ENCODE results near the gene VAMP5. TPM values are rescaled to one million over a fixed set of nuclear protein-coding genes. Genes with fewer than 3 reads are reported as not detected.
A peak's percentile ranks its signal among the peaks of the same experiment; 100 is the strongest.

VAMP5 gene
- total RNA-seq, 6 donors from 2014 or later = 20.5 to 105 (median 44.0) TPM

DNA sequence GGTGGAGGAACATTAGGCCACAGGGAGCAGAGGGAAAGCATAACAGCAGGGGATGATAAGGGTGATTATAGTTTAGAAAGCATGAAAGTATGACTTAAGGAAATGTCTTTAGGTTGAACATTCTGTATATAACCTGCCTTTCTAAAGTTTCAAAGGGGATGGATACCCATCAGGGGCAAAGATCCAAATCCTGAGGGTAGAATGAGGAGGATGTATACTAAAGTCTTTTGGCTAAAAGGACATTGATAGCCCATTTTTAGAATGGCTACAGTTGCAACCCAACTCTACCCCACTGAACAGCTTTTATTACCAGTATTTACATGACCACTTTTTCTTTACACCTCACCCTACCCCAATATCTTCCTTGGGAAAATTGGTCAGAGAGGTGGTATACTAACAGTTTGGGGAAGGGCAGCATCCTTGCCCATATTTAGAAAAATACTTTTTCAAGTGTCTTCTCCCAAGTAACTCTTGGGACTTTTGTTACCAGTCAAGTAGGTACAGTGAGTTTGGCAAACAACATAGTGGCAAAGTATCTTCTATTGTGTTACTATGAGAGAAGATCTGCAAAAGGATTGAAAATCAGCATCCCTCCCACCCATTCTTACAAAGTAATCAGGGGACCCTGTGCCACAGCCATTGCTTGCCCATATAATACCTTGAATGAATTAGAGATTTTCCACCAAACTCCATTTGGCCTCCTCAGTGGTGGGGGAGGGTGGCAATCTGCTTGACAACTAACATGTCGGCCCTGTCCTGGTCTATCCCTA is 37.0 kb upstream of the VAMP5 start:
- no peaks in the 10 kb centered on the region for H3K27me3 ChIP-seq
- no peaks in the 10 kb centered on the region for H3K9me3 ChIP-seq
- H3K36me3 ChIP-seq = peaks cover 15 to 95% (median 60%) of the 10 kb centered on the region in 4 donors
- DNase-seq = no peak
- H3K27ac ChIP-seq = peak overlapping the region in 1 of 4 donors; percentile 18
- no peak overlapping the region for H3K4me3 ChIP-seq
- H3K4me1 ChIP-seq = peaks cover 15 to 25% (median 18%) of the 10 kb centered on the region in 4 donors
- no peak for TF ChIP-seq EP300 (IDR thresholded peaks at IDR 0.05)
- TF ChIP-seq POLR2AphosphoS5 (IDR thresholded peaks at IDR 0.05) = no peak
- no peak for TF ChIP-seq CTCF (IDR thresholded peaks at IDR 0.05)
- no peak for TF ChIP-seq POLR2A (IDR thresholded peaks at IDR 0.05)
- ATAC-seq (ENCODE audit: low FRiP score in 2 of 2) = no peak
- WGBS, 2 donors = 88 to 100% methylated on average over 1 of the region's 1 CpG

DNA sequence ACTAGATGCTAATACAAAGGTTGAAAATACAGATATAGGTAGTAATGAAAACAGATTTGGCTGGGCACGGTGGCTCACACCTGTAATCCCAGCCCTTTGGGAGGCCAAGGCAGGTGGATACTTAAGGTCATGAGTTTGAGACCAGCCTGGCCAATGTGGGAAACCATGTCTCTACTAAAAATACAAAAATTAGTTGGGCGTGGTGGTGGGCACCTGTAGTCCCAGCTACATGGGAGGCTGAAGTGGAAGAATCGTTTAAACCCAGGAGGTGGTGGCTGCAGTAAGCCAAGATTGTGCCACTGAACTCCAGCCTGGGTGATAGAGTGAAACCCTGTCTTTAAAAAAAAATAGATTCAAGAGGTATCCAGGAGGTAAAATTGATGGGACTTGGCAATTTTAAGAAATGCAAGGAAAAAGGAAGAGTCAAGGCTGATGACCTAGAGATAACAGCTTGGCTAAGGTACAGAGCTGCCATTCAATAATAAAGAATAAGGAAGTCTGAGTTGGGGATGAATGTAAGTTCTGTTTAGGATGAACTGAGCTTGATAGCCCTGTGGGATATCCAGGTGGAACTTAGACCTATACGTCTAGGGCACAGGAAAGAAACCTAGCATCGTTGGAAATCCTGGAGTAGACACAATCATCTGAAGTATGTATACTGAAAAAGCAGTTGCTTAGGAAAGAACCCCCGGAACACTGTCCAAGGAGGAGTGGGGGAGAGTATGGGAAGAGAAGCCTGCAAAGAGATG is 36.2 kb upstream of the VAMP5 start:
- Histone ChIP-seq H3K27me3 (no peaks in the 10 kb centered on the region), H3K4me3 (no peak overlapping the region), H3K36me3 (peaks cover 9 to 95% (median 60%) of the 10 kb centered on the region in 4 donors), H3K9me3 (no peaks in the 10 kb centered on the region), H3K4me1 (peaks cover 7 to 17% (median 15%) of the 10 kb centered on the region in 4 donors), H3K27ac (peak overlapping the region in 1 of 4 donors; percentile 30)
- ATAC-seq (ENCODE audit: low FRiP score in 2 of 2) = no peak
- WGBS, 2 donors = 74 to 87% methylated on average over 6 of the region's 6 CpGs
- no peak for DNase-seq
- TF ChIP-seq CTCF (IDR thresholded peaks at IDR 0.05) (no peak), EP300 (IDR thresholded peaks at IDR 0.05) (no peak), POLR2A (IDR thresholded peaks at IDR 0.05) (no peak), POLR2AphosphoS5 (IDR thresholded peaks at IDR 0.05) (no peak)

GRCh38 chr2:85548608-85548900 is 35.7 kb upstream of the VAMP5 start:
- peaks cover 4 to 12% (median 10%) of the 10 kb centered on the region in 4 donors for H3K4me1 ChIP-seq
- 69% methylated on average over 2 of the region's 2 CpGs for WGBS, 2 donors
- peaks cover 6 to 95% (median 59%) of the 10 kb centered on the region in 4 donors for H3K36me3 ChIP-seq

GRCh38 chr2:85549095-85549494 is 35.1 kb upstream of the VAMP5 start:
- Histone ChIP-seq H3K27ac (no peak overlapping the region), H3K27me3 (no peaks in the 10 kb centered on the region), H3K4me3 (no peak overlapping the region), H3K9me3 (no peaks in the 10 kb centered on the region), H3K4me1 (peaks cover 4 to 11% (median 9%) of the 10 kb centered on the region in 4 donors), H3K36me3 (peaks cover 4 to 95% (median 62%) of the 10 kb centered on the region in 4 donors)
- ATAC-seq (ENCODE audit: low FRiP score in 2 of 2) (no peak), DNase-seq (no peak)
- WGBS, 2 donors = 80 to 81% methylated on average over 10 of the region's 10 CpGs
- no peak for TF ChIP-seq POLR2A (IDR thresholded peaks at IDR 0.05)
- no peak for TF ChIP-seq POLR2AphosphoS5 (IDR thresholded peaks at IDR 0.05)
- no peak for TF ChIP-seq EP300 (IDR thresholded peaks at IDR 0.05)
- TF ChIP-seq CTCF (IDR thresholded peaks at IDR 0.05) = no peak

More at GRCh38 chr2:85548608-85548900, 35.7 kb upstream of the VAMP5 start:
- TF ChIP-seq POLR2A (IDR thresholded peaks at IDR 0.05) (no peak), EP300 (IDR thresholded peaks at IDR 0.05) (no peak), POLR2AphosphoS5 (IDR thresholded peaks at IDR 0.05) (no peak), CTCF (IDR thresholded peaks at IDR 0.05) (no peak)
- Histone ChIP-seq H3K27ac (peak overlapping the region in 1 of 4 donors; percentile 20), H3K27me3 (no peaks in the 10 kb centered on the region), H3K9me3 (no peaks in the 10 kb centered on the region), H3K4me3 (no peak overlapping the region)
- DNase-seq = no peak
- no peak for ATAC-seq (ENCODE audit: low FRiP score in 2 of 2)
